ENCODE data around the gene TRDN. TPM values are rescaled to one million over a fixed set of nuclear protein-coding genes. Genes with fewer than 3 reads are reported as not detected.

TRDN gene
- total RNA-seq, 1 experiment from 2014 or later, result 10.4 TPM

DNA sequence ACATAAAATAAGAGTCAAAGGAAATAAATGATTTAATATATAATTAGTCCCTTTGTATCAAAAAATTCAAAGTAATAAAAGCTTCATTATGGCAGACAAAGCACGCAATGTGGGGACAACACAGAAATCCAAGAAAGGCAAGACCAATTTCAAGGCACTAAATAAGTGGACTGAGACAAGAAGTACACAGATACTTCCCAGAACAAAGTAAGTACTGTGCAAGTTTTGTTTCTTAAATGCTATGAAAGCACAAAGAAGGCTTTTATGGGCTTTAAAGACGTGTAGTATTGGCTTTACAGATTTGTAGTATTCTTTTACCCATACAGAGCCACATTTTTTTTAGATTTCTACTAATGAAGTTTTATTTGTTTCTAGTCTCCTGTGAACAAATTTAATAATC lies 174.6 kb downstream of the TRDN start:
- H4K5ac ChIP-seq (ENCODE audit: insufficient read length, low read depth, low read length), result no peak overlapping the region
- TF ChIP-seq, protein P1, sequence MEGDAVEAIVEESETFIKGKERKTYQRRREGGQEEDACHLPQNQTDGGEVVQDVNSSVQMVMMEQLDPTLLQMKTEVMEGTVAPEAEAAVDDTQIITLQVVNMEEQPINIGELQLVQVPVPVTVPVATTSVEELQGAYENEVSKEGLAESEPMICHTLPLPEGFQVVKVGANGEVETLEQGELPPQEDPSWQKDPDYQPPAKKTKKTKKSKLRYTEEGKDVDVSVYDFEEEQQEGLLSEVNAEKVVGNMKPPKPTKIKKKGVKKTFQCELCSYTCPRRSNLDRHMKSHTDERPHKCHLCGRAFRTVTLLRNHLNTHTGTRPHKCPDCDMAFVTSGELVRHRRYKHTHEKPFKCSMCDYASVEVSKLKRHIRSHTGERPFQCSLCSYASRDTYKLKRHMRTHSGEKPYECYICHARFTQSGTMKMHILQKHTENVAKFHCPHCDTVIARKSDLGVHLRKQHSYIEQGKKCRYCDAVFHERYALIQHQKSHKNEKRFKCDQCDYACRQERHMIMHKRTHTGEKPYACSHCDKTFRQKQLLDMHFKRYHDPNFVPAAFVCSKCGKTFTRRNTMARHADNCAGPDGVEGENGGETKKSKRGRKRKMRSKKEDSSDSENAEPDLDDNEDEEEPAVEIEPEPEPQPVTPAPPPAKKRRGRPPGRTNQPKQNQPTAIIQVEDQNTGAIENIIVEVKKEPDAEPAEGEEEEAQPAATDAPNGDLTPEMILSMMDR (conservative IDR thresholded peaks at IDR 0.05), result no peak
- no peak overlapping the region for H4K91ac ChIP-seq (ENCODE audit: insufficient read length, low read depth, low read length)
- H3K79me1 ChIP-seq (ENCODE audit: insufficient read depth, low read depth, low read length, poor library complexity, severe bottlenecking), result no peaks in the 10 kb centered on the region
- no peak overlapping the region for H3K27ac Mint-ChIP-seq
- no peaks in the 10 kb centered on the region for H3K27me3 ChIP-seq (ENCODE audit: insufficient read depth, low read length)
- H3K23me2 ChIP-seq (ENCODE audit: insufficient read length, low read depth, low read length, poor library complexity, severe bottlenecking), result no peaks in the 10 kb centered on the region
- no peaks in the 10 kb centered on the region for H3K9me3 Mint-ChIP-seq
- DNase-seq, result no peak
- no peak overlapping the region for H3K56ac ChIP-seq (ENCODE audit: insufficient read length, low read depth, low read length)
- H2BK15ac ChIP-seq (ENCODE audit: low read depth, low read length), result no peak overlapping the region
- no peaks in the 10 kb centered on the region for H3K9me3 ChIP-seq (ENCODE audit: control insufficient read depth, low read depth, low read length)
- H3K4me1 ChIP-seq (ENCODE audit: insufficient read depth, low read length), result no peaks in the 10 kb centered on the region
- H3T11ph ChIP-seq (ENCODE audit: low read length), result no peak overlapping the region
- H3K18ac ChIP-seq (ENCODE audit: insufficient read length, low read depth, low read length), result no peak overlapping the region
- no peak overlapping the region for H2BK20ac ChIP-seq (ENCODE audit: low read depth, low read length, poor library complexity, severe bottlenecking)
- H4K20me1 ChIP-seq (ENCODE audit: control insufficient read depth, insufficient read depth, insufficient read length), result no peaks in the 10 kb centered on the region
- H2AK5ac ChIP-seq (ENCODE audit: insufficient read length, low read length), result no peak overlapping the region
- H2BK5ac ChIP-seq (ENCODE audit: insufficient read length, low read length), result no peak overlapping the region
- H3K9ac ChIP-seq (ENCODE audit: extremely low read depth, insufficient read length, low read length), result no peak overlapping the region
- H3K4me3 Mint-ChIP-seq, result no peak overlapping the region
- H3K14ac ChIP-seq (ENCODE audit: insufficient read depth, low read length), result no peak overlapping the region
- H3K23ac ChIP-seq (ENCODE audit: insufficient read length, low read depth, low read length), result no peak overlapping the region
- no peaks in the 10 kb centered on the region for H3K27me3 Mint-ChIP-seq (ENCODE audit: low read depth)
- no CpG with 5 or more reads among the region's 2 CpGs for WGBS (ENCODE audit: extremely low coverage, insufficient read length, low lambda C conversion rate)
- no peak overlapping the region for H2BK12ac ChIP-seq (ENCODE audit: insufficient read length, low read depth, low read length)
- H3K79me2 ChIP-seq (ENCODE audit: insufficient read depth, low read length), result no peaks in the 10 kb centered on the region
- no peak overlapping the region for H3K27ac ChIP-seq (ENCODE audit: insufficient read length, low read depth, low read length)
- H3K4ac ChIP-seq (ENCODE audit: low read depth, low read length), result no peak overlapping the region
- no peak overlapping the region for H2AFZ ChIP-seq (ENCODE audit: low read length)
- H3K4me2 ChIP-seq (ENCODE audit: insufficient read depth, insufficient read length, low read length), result no peak overlapping the region
- H3K36me3 Mint-ChIP-seq (ENCODE audit: insufficient read depth in 1 of 3, low read depth in 3 of 3), result no peaks in the 10 kb centered on the region
- H3K4me1 Mint-ChIP-seq, result peaks cover 0 to 3% of the 10 kb centered on the region in 2 experiments; a peak in 2 of 4 replicates
- no peak overlapping the region for H2BK120ac ChIP-seq (ENCODE audit: low read depth, low read length, poor library complexity, severe bottlenecking)
- no peak overlapping the region for H4K8ac ChIP-seq (replicated peaks; ENCODE audit: insufficient read length, low read depth, low read length)
